ENCODE data around the gene OR2AE1.

The OR2AE1 gene

DNA sequence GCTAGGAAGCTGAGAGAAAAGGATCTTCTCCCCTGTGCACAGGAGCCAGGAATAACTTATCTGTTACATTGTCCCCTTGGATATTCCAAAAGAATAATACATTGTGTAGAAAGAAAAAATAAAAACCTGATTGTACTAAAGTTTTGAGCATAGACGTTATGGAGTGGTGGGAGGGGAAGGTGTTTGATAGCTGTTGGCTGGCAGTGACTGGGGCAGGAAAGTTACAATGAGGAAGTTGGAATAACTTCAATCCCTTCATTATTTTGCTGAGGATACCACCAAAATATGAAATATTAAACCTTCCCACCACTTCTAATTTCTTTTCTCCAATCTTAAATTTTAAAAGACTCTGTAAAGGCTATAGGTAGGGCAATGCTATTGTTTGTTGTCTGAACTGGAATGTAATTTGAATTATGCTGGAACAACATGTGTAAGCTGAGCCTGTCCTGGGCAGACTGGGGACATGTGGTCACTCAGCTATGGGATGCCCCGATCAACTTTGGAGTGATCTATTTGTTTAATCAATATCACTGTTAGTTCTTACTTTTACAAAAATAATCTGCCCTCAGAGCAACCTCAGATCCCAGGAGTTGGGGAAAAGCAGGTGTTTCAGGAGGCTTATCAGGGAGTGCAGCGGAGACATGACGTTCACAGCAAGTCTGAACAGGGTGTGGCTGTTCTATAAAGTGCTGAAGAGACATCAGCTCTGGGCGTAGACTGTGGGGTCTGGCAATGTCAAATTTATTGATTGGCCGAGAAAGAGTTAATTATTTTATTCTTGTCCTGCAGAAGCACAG lies 28.2 kb downstream of the OR2AE1 start:
- DNase-seq: no peak

- DNase-seq: no peak
These were observed 32.5 kb downstream of the OR2AE1 start for GRCh38 chr7:99844328-99844727.

- no peak for DNase-seq
These were observed 33.0 kb downstream of the OR2AE1 start for GRCh38 chr7:99843808-99844207.

DNA sequence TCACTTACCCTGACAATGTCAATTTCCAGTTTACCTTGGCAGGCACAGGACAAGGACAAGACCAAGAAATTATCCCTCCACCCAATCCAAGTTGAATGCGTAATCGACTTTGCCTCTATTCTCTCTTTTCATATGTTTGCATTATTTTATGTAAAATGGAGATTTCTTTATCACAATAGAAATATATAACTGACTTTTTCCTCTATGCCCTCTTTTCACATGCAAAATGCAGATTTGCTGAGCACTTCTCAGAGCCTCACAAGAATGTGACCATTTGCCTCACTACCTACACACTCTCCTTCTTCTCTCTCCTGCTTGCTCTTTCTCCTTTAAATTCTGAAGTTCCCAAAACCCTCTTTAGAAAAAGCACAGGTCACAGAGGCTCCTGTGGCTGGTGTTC lies 33.9 kb downstream of the OR2AE1 start:
- no peak for DNase-seq

DNA sequence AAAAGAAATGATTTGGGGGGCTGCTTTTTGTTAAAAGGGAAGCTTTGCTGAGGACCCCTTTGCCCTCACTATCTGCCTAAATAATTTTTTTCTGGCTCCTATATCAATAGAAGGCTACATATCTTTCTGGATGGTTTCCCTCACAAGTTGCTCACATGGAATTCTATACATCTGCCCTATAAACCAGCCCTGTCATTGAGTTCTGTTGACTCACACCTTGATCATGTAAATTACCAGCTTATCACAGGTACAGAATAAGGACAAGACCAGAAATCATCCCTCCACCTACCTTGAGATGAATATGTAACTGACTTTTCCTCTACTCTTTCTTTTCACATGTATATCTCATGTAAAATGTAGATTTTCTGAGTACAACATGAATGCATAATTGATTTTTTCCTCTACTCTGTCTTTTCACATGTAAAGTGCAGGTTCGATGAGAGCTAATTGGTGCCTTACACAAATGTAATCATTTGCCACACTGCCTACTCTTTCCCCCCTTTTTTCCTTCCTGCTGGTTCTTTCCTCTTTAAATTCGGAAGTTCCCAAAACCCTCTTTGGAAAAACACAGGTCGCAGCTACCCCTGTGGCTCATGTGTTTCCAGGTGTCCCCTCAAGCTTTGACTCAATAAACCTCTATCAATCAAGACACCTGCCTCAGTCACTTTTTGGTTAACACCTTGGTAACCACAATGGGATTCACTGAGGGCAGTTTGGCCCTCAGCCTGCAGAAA lies 36.5 kb downstream of the OR2AE1 start:
- no peak for DNase-seq

- no peak for DNase-seq
These were observed 37.4 kb downstream of the OR2AE1 start for GRCh38 chr7:99839287-99840021.

GRCh38 chr7:99837649-99838361 lies 39.0 kb downstream of the OR2AE1 start:
- DNase-seq: no peak

DNA sequence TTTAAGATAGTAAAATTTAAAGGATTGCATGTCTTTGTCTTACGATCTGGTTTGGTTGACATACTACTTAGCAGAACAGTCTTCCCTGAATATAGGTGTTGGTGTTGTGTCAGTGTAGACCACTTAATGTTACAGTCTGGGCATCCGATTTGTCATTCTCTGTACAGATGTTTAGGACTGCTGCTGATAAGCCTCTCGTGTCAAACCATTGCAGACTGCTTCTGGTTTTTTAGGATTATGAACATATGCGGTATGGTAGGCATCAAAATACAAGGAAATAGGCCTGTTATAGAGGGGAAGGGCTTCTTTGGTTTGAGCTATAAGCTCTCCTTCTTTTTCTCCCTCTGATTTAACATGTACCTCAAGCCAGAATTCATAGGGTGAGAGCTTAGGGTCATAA lies 41.6 kb downstream of the OR2AE1 start:
- no peak for DNase-seq

DNA sequence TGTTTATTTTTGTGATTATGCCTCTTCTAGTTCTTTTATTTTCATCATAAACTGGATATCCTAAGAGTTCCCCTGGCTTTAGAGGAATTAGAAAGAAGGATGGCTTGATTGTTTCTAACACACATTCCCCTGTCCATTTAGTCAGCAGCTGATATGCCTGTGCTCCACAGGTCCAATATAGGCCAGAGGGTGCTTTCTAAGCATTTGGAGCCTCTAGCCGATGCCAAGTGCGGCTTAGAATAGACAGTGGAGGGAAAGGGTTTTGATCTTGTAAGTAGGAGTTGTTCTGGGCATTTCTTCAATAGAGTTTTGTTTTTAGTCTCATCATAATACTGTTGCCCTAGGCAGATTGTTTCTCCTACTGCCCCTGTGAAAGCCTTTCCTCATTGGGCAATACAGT lies 42.5 kb downstream of the OR2AE1 start:
- no peak for DNase-seq

DNA sequence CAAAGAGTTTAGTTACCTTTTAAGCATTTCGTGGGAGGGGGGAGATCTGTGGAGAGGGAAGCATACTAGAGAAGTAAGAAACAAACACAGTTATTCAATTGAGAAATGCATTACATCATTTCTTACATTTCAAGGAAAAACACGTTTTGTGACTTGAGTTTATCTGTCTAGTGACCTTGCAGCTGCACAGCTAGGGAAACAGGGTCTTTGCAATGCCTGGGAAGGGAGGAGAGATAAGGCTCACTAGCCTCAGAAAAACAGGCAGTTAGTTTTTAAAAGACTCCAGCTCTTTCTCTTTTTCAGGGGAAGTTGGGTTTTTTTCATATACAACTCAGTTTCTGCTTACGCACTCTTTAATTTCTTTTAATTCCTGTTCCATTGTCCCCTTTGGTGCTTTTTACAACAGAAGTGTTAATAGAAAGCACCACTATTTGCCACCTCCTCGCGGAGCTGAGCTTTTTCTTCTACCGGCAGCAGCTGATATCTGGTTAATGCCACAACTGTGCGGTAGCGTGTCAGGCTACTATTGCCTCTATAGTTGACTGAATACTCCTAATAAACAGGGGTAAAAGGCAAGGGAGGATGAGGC lies 43.5 kb downstream of the OR2AE1 start:
- DNase-seq: no peak

DNA sequence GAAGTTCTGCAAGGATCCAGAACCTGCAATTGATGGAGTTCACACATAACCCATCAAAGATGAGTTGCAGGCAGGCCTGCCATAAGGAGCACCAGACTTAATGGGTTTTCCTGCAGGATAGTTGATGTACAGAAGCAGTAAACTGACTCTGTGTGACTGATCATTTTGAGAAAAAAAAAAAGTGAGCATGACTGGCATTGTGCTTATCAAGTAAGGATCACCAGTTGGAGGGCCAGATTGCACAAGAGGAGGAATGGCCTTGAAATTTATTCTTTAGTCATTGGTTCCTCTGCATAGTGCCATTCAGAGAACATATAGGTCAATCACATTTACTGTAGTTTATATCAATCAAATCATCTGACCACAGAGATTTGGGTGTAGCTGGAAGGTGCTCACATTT lies 45.2 kb downstream of the OR2AE1 start:
- no peak for DNase-seq

- no peak for DNase-seq
These were observed 47.2 kb downstream of the OR2AE1 start for GRCh38 chr7:99829524-99830160.

DNA sequence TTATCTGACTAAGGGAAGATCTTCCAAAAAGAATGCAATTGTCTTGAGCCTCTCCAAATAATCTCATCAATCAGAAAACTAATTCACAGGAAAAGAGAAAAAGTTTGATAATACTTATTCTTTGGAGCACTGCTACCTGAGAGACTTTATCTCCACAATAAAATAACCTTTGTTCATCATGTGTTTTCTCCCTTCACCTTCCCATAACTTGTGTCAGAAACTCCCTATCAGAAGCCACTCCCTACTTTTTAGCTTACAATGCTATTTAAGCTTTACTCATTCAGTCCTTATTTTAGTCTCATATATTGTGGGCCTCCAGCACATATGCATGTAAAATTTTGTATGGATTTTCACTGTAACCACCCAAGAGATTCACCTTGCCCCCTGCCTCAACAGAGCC lies 48.0 kb downstream of the OR2AE1 start:
- DNase-seq: no peak

DNA sequence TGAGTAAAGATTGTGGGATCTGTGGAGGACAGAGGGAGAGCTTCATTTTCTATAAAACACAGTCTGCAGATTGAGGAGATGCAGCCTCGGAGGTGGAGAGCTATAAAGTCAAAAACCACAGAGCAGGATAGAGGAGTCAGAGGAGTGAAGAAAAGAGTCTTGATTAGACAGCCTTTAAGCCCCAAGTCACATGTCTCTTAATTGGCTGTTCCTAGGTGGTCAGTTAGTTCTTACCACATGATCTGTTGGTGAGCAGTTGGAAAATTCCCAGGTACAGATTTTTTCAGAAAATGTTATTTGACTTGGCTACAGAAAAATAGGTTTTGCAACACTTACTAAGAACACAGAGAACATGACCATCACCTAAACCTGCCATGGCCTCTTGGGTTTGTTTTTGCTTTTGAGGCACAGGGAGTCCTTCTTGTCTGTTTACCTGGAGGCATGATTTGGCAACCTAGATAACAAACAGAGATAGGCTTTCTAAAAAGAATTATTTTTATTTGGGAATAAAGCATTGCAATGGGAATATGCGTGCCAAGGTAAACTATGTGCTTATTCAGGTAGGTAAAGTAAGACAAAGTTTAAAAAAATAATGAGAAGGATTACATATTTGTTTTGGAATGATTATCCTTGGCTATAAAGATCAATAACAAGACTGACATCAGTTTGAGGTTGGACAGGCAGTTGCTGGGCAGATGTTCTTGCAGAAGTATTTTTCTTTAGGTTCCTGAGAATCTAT lies 49.6 kb downstream of the OR2AE1 start:
- DNase-seq: no peak

All from KG1 (cell line).